NCI-H1436 (cell line): Measurements from ENCODE around the gene GEN1.

ENCODE experiments used
- DNase-seq: peaks from one replicate; lab custom pipeline; 2025; lab: John Stamatoyannopoulos, UW

GEN1 gene

GRCh38 chr2:17754773-17755425 lies 961 bp downstream of the GEN1 start:
- no peak for DNase-seq

GRCh38 chr2:17756668-17757067 lies 2.7 kb downstream of the GEN1 start:
- no peak for DNase-seq

- DNase-seq = no peak
Measured at GRCh38 chr2:17757321-17757720, 3.4 kb downstream of the GEN1 start.

GRCh38 chr2:17758118-17758517 lies 4.2 kb downstream of the GEN1 start:
- no peak for DNase-seq

- no peak for DNase-seq
Measured at GRCh38 chr2:17759805-17760204, 5.9 kb downstream of the GEN1 start.

- no peak for DNase-seq
Measured at GRCh38 chr2:17762451-17762850, 8.5 kb downstream of the GEN1 start.

GRCh38 chr2:17763641-17764333 lies 9.8 kb downstream of the GEN1 start:
- DNase-seq = no peak

- DNase-seq = no peak
Measured at GRCh38 chr2:17765398-17765797, 11.5 kb downstream of the GEN1 start.

- DNase-seq = no peak
Measured at GRCh38 chr2:17768894-17769293, 15.0 kb downstream of the GEN1 start.

- no peak for DNase-seq
Measured at GRCh38 chr2:17771956-17772355, 18.0 kb downstream of the GEN1 start.

GRCh38 chr2:17772532-17772931 lies 18.6 kb downstream of the GEN1 start:
- DNase-seq = no peak

- no peak for DNase-seq
Measured at GRCh38 chr2:17780546-17780945, 26.6 kb downstream of the GEN1 start.

- DNase-seq = no peak
Measured at GRCh38 chr2:17781482-17781881, 27.5 kb downstream of the GEN1 start.

GRCh38 chr2:17786727-17787126 lies 32.8 kb downstream of the GEN1 start:
- no peak for DNase-seq

- no peak for DNase-seq
Measured at GRCh38 chr2:17788773-17789172, 34.8 kb downstream of the GEN1 start.

GRCh38 chr2:17790536-17790935 lies 36.6 kb downstream of the GEN1 start:
- DNase-seq = no peak

- no peak for DNase-seq
Measured at GRCh38 chr2:17791121-17791816, 37.3 kb downstream of the GEN1 start.

- DNase-seq = no peak
Measured at GRCh38 chr2:17791817-17792130, 37.8 kb downstream of the GEN1 start.

GRCh38 chr2:17792515-17792914 lies 38.6 kb downstream of the GEN1 start:
- DNase-seq = no peak

- DNase-seq = no peak
Measured at GRCh38 chr2:17793296-17793695, 39.4 kb downstream of the GEN1 start.

- no peak for DNase-seq
Measured at GRCh38 chr2:17793803-17794354, 39.9 kb downstream of the GEN1 start.

- no peak for DNase-seq
Measured at GRCh38 chr2:17795309-17795708, 41.4 kb downstream of the GEN1 start.

GRCh38 chr2:17798338-17798737 lies 44.4 kb downstream of the GEN1 start:
- DNase-seq = no peak
